ENCODE results near the gene PPARG. TPM values are rescaled to one million over a fixed set of nuclear protein-coding genes. Genes with fewer than 3 reads are reported as not detected.

PPARG gene
- total RNA-seq, 2 donors from 2014 or later = 1.5 to 18.3 TPM

- H3K27me3 Mint-ChIP-seq = peaks cover 6% of the 10 kb centered on the region
- no peak overlapping the region for H3K4me3 Mint-ChIP-seq
- no peaks in the 10 kb centered on the region for H3K9me3 Mint-ChIP-seq
- ATAC-seq (replicated peaks) = no peak
- no peaks in the 10 kb centered on the region for H3K4me1 Mint-ChIP-seq
- H3K27ac Mint-ChIP-seq = no peak overlapping the region
- H3K36me3 Mint-ChIP-seq (ENCODE audit: low read depth) = no peaks in the 10 kb centered on the region
Observed at GRCh38 chr3:12408984-12409683, 120.3 kb downstream of the PPARG start.

DNA sequence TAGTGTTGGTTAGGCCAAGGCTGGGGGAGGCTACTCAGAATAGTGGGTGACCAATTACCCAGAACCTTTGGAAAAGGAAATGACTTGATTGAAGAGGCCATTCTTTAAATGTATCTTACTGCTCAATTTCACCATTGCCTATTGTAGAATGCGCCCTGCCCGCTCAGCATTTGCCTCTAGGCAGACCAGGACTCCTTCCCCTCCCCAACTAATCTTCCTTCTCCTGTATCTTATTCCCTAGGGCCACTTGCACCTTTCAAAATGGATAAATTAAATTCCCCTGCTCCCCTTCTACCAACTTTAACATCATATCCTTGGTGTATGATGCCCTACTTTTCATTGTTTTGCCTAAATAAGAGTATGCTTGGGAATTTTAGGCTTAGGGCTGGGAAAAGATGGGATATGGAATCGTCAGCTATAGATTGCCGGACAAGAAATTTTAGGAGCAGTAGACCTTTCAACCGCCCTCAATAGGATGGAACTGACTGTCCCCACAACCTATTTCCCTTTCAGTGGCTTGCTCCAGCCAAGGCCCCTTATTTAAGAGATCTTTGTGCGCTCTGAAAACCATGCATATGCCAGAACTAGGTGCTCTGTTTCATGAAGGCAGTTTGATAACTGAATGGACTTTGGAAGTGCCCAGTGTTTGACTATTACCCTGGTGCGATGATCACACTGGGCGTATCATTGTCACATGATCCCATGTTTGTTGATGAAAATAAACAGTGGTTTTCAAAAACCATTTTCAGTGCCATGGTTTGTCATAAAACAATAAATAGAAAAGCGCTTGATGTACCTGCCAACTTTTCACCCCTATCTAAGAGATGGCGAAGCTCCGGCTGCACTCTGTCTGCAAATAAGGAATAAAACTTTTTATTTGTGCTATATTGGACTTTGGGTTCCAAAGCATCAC, 121.1 kb downstream of the PPARG start:
- Mint-ChIP-seq H3K27me3 (peaks cover 6% of the 10 kb centered on the region), H3K4me1 (peaks cover 2% of the 10 kb centered on the region), H3K9me3 (no peaks in the 10 kb centered on the region), H3K36me3 (ENCODE audit: low read depth) (no peaks in the 10 kb centered on the region), H3K27ac (no peak overlapping the region), H3K4me3 (no peak overlapping the region)
- no peak for ATAC-seq (replicated peaks)

- Mint-ChIP-seq H3K27ac (no peak overlapping the region), H3K4me1 (peaks cover 8% of the 10 kb centered on the region), H3K27me3 (peaks cover 6% of the 10 kb centered on the region), H3K4me3 (no peak overlapping the region), H3K9me3 (no peaks in the 10 kb centered on the region), H3K36me3 (ENCODE audit: low read depth) (no peaks in the 10 kb centered on the region)
- ATAC-seq (replicated peaks) = no peak
Observed at GRCh38 chr3:12413721-12414255, 124.9 kb downstream of the PPARG start.

- no peak overlapping the region for H3K27ac Mint-ChIP-seq
- no peak overlapping the region for H3K4me3 Mint-ChIP-seq
- H3K9me3 Mint-ChIP-seq = no peaks in the 10 kb centered on the region
- no peaks in the 10 kb centered on the region for H3K36me3 Mint-ChIP-seq (ENCODE audit: low read depth)
- peaks cover 6% of the 10 kb centered on the region for H3K27me3 Mint-ChIP-seq
- H3K4me1 Mint-ChIP-seq = peaks cover 9% of the 10 kb centered on the region
- ATAC-seq (replicated peaks) = peak; percentile 84
Observed at GRCh38 chr3:12415014-12415680, 126.3 kb downstream of the PPARG start.

GRCh38 chr3:12416731-12417130, 127.9 kb downstream of the PPARG start:
- H3K4me3 Mint-ChIP-seq = no peak overlapping the region

DNA sequence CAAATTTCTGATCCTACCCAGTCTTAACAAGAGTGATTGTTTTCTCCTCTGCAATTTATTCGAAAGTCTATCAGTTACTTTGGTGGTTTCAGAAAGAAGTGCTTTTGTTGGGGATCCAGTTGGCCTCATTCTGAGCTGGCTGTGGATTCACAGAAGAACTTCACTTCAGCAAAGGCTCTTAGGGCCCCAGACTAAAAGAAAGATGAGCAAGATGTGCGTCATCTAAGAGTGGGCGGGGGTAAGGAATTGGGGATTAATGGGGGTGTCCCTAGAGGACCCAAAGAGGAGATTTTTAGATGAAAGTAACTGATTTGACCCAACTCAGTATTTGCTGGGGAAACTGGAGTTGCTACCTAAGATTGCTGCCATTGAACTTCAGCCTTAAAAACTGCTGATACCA, 131.5 kb downstream of the PPARG start:
- peaks cover 24% of the 10 kb centered on the region for H3K4me1 Mint-ChIP-seq
- ATAC-seq (replicated peaks) = peak; percentile 76

More at GRCh38 chr3:12416731-12417130, 127.9 kb downstream of the PPARG start:
- ATAC-seq (replicated peaks) = no peak
- Mint-ChIP-seq H3K4me1 (peaks cover 16% of the 10 kb centered on the region), H3K27ac (no peak overlapping the region), H3K9me3 (no peaks in the 10 kb centered on the region), H3K27me3 (no peaks in the 10 kb centered on the region), H3K36me3 (ENCODE audit: low read depth) (no peaks in the 10 kb centered on the region)

GRCh38 chr3:12421132-12421531, 132.3 kb downstream of the PPARG start:
- peaks cover 3% of the 10 kb centered on the region for H3K27me3 Mint-ChIP-seq
- H3K4me3 Mint-ChIP-seq = no peak overlapping the region

More for the DNA sequence above, 131.5 kb downstream of the PPARG start:
- Mint-ChIP-seq H3K4me3 (no peak overlapping the region), H3K36me3 (ENCODE audit: low read depth) (no peaks in the 10 kb centered on the region), H3K27me3 (peaks cover 3% of the 10 kb centered on the region), H3K9me3 (no peaks in the 10 kb centered on the region), H3K27ac (peak overlapping the region; percentile 2)

GRCh38 chr3:12423131-12423530, 134.3 kb downstream of the PPARG start:
- peaks cover 3% of the 10 kb centered on the region for H3K27me3 Mint-ChIP-seq
- no peak for ATAC-seq (replicated peaks)
- no peaks in the 10 kb centered on the region for H3K36me3 Mint-ChIP-seq (ENCODE audit: low read depth)
- H3K4me3 Mint-ChIP-seq = no peak overlapping the region
- peaks cover 22% of the 10 kb centered on the region for H3K4me1 Mint-ChIP-seq
- H3K9me3 Mint-ChIP-seq = no peaks in the 10 kb centered on the region
- no peak overlapping the region for H3K27ac Mint-ChIP-seq

More at GRCh38 chr3:12421132-12421531, 132.3 kb downstream of the PPARG start:
- no peak overlapping the region for H3K27ac Mint-ChIP-seq
- H3K36me3 Mint-ChIP-seq (ENCODE audit: low read depth) = no peaks in the 10 kb centered on the region
- no peak for ATAC-seq (replicated peaks)
- no peaks in the 10 kb centered on the region for H3K9me3 Mint-ChIP-seq
- H3K4me1 Mint-ChIP-seq = peaks cover 22% of the 10 kb centered on the region

DNA sequence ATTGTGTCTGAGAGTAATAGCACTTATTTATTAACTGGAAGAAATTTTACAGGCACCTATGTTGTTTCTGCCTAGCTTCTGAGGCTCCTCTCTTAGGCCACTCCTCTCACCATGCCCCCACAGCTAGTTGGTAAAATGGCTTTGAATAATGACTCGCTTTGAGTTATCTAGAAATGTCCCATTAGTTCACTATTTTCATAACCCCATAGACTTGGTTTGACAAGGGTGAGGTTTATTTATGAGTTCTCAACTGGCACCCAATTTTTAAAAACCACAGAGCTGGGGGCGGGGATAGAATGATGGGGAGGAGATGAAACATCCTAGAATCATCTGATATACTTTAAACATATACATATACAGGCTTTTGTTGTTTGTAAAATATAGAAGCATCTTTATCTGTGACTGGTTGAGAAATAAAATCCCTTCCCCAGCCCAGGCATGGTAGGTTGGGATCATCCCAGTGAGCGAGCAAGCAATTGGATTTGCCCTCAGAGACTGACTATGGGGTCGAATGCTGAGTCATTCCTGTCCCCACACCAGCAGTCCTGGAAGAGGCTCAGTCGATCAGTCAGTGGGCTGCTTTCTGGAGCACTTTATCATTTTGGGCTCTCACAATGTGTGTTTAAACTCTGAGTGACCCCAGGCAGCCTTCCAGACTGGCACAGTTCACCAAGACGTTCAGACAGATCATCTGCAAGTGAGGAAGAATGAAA, 135.2 kb downstream of the PPARG start:
- Mint-ChIP-seq H3K36me3 (ENCODE audit: low read depth) (no peaks in the 10 kb centered on the region), H3K4me1 (peaks cover 22% of the 10 kb centered on the region), H3K27me3 (peaks cover 3% of the 10 kb centered on the region), H3K9me3 (no peaks in the 10 kb centered on the region), H3K4me3 (peak overlapping the region; percentile 30), H3K27ac (peak overlapping the region; percentile 13)
- peak; percentile 77 for ATAC-seq (replicated peaks)

DNA sequence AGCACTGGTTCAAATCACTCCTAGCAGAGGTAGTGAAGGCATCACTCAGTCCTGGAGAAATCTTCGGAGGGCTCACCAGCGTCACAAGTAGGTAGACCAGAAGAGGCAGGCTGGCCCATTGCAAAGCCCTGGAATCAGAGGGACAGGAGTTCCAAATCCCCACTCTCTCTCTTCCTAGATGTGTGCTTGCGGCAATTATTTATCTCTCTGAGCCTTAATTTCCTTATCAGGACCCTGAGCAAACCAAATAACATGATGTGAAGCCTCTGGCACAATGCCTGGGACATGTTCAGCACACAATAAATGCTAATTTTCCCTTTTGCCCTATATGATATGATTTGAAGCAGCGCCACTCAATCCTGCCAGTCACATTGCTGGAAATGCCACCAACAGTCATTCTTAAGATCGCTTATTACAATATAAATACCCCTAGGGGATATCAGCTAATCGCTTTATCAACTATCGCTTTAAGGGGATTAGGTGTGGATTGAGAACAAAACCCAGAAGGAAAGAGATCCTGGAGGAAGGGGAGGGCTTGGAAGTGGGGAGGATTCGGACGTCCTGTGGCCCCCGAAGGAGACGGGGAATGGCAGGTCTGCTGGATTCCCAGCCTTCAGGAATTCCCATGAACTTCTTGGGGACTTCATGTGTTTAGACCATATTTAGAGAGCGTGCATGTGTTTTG, 135.9 kb downstream of the PPARG start:
- no peaks in the 10 kb centered on the region for H3K36me3 Mint-ChIP-seq (ENCODE audit: low read depth)
- peaks cover 22% of the 10 kb centered on the region for H3K4me1 Mint-ChIP-seq
- peak overlapping the region; percentile 30 for H3K4me3 Mint-ChIP-seq
- H3K9me3 Mint-ChIP-seq = no peaks in the 10 kb centered on the region
- H3K27ac Mint-ChIP-seq = peak overlapping the region; percentile 13
- ATAC-seq (replicated peaks) = no peak
- peaks cover 3% of the 10 kb centered on the region for H3K27me3 Mint-ChIP-seq

- peaks cover 3% of the 10 kb centered on the region for H3K27me3 Mint-ChIP-seq
- ATAC-seq (replicated peaks) = no peak
- no peak overlapping the region for H3K4me3 Mint-ChIP-seq
- no peak overlapping the region for H3K27ac Mint-ChIP-seq
- H3K4me1 Mint-ChIP-seq = peaks cover 14% of the 10 kb centered on the region
- no peaks in the 10 kb centered on the region for H3K36me3 Mint-ChIP-seq (ENCODE audit: low read depth)
- H3K9me3 Mint-ChIP-seq = no peaks in the 10 kb centered on the region
Observed at GRCh38 chr3:12425850-12426579, 137.1 kb downstream of the PPARG start.

GRCh38 chr3:12427551-12427950, 138.7 kb downstream of the PPARG start:
- Mint-ChIP-seq H3K4me3 (no peak overlapping the region), H3K27me3 (peaks cover 3% of the 10 kb centered on the region), H3K4me1 (peaks cover 14% of the 10 kb centered on the region), H3K36me3 (ENCODE audit: low read depth) (no peaks in the 10 kb centered on the region), H3K9me3 (no peaks in the 10 kb centered on the region), H3K27ac (no peak overlapping the region)
- ATAC-seq (replicated peaks) = no peak

GRCh38 chr3:12428126-12428525, 139.3 kb downstream of the PPARG start:
- ATAC-seq (replicated peaks) = no peak
- Mint-ChIP-seq H3K27me3 (peaks cover 3% of the 10 kb centered on the region), H3K4me1 (peaks cover 14% of the 10 kb centered on the region), H3K4me3 (no peak overlapping the region), H3K27ac (no peak overlapping the region), H3K9me3 (no peaks in the 10 kb centered on the region), H3K36me3 (ENCODE audit: low read depth) (no peaks in the 10 kb centered on the region)
